ENCODE results near the gene PPIH. TPM values are rescaled to one million over a fixed set of nuclear protein-coding genes. Genes with fewer than 3 reads are reported as not detected.
A peak's percentile ranks its signal among the peaks of the same experiment; 100 is the strongest.

The PPIH gene
- polyA plus RNA-seq, 3 donors = 28.1 to 31.0 (median 28.8) TPM

DNA sequence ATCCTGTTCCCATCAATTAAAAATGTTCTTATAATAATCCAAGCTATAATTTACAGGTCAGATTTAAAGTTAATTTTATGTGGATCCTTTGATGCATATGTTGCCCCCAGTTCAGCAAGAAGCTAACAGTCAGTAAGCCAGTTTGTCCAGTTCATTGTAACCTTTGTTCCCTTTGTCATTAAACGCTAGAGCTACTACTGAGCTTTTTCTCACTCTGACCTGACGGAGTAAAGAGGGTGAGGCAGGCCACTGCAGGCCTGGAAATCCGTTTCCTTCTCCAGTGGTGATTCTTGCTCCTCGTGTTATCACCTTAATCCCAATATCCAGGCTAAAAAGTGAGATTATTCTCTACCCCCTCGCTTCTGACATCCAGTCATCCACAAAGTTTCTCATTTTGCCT lies 34.2 kb downstream of the PPIH start:
- Histone ChIP-seq H3K36me3 (replicated peaks in 1 of 2; ENCODE audit: control insufficient read depth in 1 of 2, insufficient read depth in 2 of 2, low read length in 2 of 2) (peaks cover 58 to 74% of the 10 kb centered on the region in 2 donors), H3K79me2 (ENCODE audit: insufficient read depth, low read length) (peaks cover 95% of the 10 kb centered on the region), H3K9ac (ENCODE audit: insufficient read depth, low read length, poor library complexity, severe bottlenecking) (no peak overlapping the region), H2AFZ (ENCODE audit: insufficient read depth, low read depth, low read length, poor library complexity, severe bottlenecking) (no peak overlapping the region), H3K4me2 (replicated peaks; ENCODE audit: extremely low read depth, low read length, poor library complexity, severe bottlenecking) (no peak overlapping the region), H3K27ac (ENCODE audit: low read depth in 1 of 2, low read length in 2 of 2) (peak overlapping the region in 1 of 2 donors; percentile 12), H3K4me1 (ENCODE audit: control insufficient read depth in 1 of 2, insufficient read depth in 2 of 2, low read length in 2 of 2) (no peaks in the 10 kb centered on the region), H4K20me1 (ENCODE audit: insufficient read depth, low read length) (peaks cover 100% of the 10 kb centered on the region), H3K27me3 (ENCODE audit: control insufficient read depth in 2 of 2, insufficient read depth in 2 of 2, low read length in 2 of 2) (no peaks in the 10 kb centered on the region), H3K9me3 (replicated peaks in 1 of 2; ENCODE audit: control insufficient read depth in 1 of 2, insufficient read depth in 1 of 2, low read length in 2 of 2) (no peaks in the 10 kb centered on the region), H3K4me3 (replicated peaks in 1 of 3; ENCODE audit: low read depth in 2 of 3, low read length in 3 of 3) (no peak overlapping the region)
- TF ChIP-seq, protein P1, sequence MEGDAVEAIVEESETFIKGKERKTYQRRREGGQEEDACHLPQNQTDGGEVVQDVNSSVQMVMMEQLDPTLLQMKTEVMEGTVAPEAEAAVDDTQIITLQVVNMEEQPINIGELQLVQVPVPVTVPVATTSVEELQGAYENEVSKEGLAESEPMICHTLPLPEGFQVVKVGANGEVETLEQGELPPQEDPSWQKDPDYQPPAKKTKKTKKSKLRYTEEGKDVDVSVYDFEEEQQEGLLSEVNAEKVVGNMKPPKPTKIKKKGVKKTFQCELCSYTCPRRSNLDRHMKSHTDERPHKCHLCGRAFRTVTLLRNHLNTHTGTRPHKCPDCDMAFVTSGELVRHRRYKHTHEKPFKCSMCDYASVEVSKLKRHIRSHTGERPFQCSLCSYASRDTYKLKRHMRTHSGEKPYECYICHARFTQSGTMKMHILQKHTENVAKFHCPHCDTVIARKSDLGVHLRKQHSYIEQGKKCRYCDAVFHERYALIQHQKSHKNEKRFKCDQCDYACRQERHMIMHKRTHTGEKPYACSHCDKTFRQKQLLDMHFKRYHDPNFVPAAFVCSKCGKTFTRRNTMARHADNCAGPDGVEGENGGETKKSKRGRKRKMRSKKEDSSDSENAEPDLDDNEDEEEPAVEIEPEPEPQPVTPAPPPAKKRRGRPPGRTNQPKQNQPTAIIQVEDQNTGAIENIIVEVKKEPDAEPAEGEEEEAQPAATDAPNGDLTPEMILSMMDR (IDR thresholded peaks at IDR 0.05) = no peak
- no peaks in the 10 kb centered on the region for H3K27me3 Mint-ChIP-seq (ENCODE audit: low read depth in 3 of 3)
- H3K4me1 Mint-ChIP-seq = peaks cover 28% of the 10 kb centered on the region
- intact Hi-C loops (cut with micrococcal nuclease) = no loop called here
- H3K4me3 Mint-ChIP-seq = no peak overlapping the region
- peaks cover 62 to 76% of the 10 kb centered on the region in 2 donors for H3K36me3 Mint-ChIP-seq
- WGBS (ENCODE audit: insufficient coverage) = 60% methylated on average over 4 of the region's 5 CpGs
- DNase-seq = no peak
- peak overlapping the region in 3 of 7 donors; percentile 19 to 43 (median 21) for H3K27ac Mint-ChIP-seq
- no peaks in the 10 kb centered on the region for H3K9me3 Mint-ChIP-seq

DNA sequence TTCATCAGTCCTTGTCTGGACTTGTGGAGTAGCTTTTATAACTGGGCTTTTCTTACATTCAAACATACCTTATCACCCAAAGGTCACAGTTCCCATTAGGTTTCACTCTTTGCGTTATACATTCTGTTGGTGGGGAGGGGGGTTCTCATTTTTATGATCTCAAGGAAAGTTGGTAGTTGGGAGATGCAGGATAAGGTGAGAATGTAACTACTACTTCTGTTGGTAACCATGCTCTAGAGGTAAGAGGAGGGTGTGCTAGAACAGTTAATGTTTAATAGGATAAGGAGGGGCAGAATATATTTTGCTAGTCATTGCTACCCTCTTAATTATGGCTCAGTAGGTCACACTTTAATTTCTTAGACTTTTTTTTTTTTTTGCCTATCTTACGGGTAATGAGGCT lies 34.7 kb downstream of the PPIH start:
- peak overlapping the region in 1 of 2 donors; percentile 12 for H3K27ac ChIP-seq (ENCODE audit: low read depth in 1 of 2, low read length in 2 of 2)
- peaks cover 95% of the 10 kb centered on the region for H3K79me2 ChIP-seq (ENCODE audit: insufficient read depth, low read length)
- TF ChIP-seq, protein P1 (IDR thresholded peaks at IDR 0.05) = no peak
- Mint-ChIP-seq H3K4me3 (no peak overlapping the region), H3K36me3 (peaks cover 62 to 76% of the 10 kb centered on the region in 2 donors), H3K9me3 (no peaks in the 10 kb centered on the region), H3K27me3 (ENCODE audit: low read depth in 3 of 3) (no peaks in the 10 kb centered on the region), H3K4me1 (peaks cover 24% of the 10 kb centered on the region), H3K27ac (peak overlapping the region in 1 of 7 donors; percentile 43)
- H3K4me3 ChIP-seq (replicated peaks in 1 of 3; ENCODE audit: low read depth in 2 of 3, low read length in 3 of 3) = no peak overlapping the region
- peaks cover 100% of the 10 kb centered on the region for H4K20me1 ChIP-seq (ENCODE audit: insufficient read depth, low read length)
- no CpG with 5 or more reads among the region's 2 CpGs for WGBS (ENCODE audit: insufficient coverage)
- H3K4me2 ChIP-seq (replicated peaks; ENCODE audit: extremely low read depth, low read length, poor library complexity, severe bottlenecking) = no peak overlapping the region
- H3K9me3 ChIP-seq (replicated peaks in 1 of 2; ENCODE audit: control insufficient read depth in 1 of 2, insufficient read depth in 1 of 2, low read length in 2 of 2) = no peaks in the 10 kb centered on the region
- intact Hi-C loops (cut with micrococcal nuclease) = no loop called here
- H3K36me3 ChIP-seq (replicated peaks in 1 of 2; ENCODE audit: control insufficient read depth in 1 of 2, insufficient read depth in 2 of 2, low read length in 2 of 2) = peaks cover 63 to 74% of the 10 kb centered on the region in 2 donors
- no peak overlapping the region for H3K9ac ChIP-seq (ENCODE audit: insufficient read depth, low read length, poor library complexity, severe bottlenecking)
- DNase-seq = no peak
- no peak overlapping the region for H2AFZ ChIP-seq (ENCODE audit: insufficient read depth, low read depth, low read length, poor library complexity, severe bottlenecking)
- no peaks in the 10 kb centered on the region for H3K4me1 ChIP-seq (ENCODE audit: control insufficient read depth in 1 of 2, insufficient read depth in 2 of 2, low read length in 2 of 2)
- H3K27me3 ChIP-seq (ENCODE audit: control insufficient read depth in 2 of 2, insufficient read depth in 2 of 2, low read length in 2 of 2) = no peaks in the 10 kb centered on the region

Data from CD14-positive monocyte (primary cell).